Right lobe of liver (tissue), 4 donors: Measurements from ENCODE around the gene INSR.

Experiments
- CTCF ChIP-seq, 4 donors: fragments of 200-600 bp in 3 of 4; fragments of 450-650 bp in 1 of 4; IDR thresholded peaks; one replicate each; pipeline versions ENCODE4 v1.5.1 to v1.8.0; 2016 to 2022; ENCODE audit warnings: antibody characterized with exemption in 4 of 4, mild to moderate bottlenecking in 2 of 4
- POLR2A ChIP-seq: fragments of 450-650 bp; IDR thresholded peaks from one replicate; pipeline ENCODE4 v1.6.1; 2017; ENCODE audit warnings: antibody characterized with exemption, mild to moderate bottlenecking
- donor health status: DM: no; HTN: no; CAD: no.
- donor health status: DM: no; HTN: no; CAD: no.
- donor health status: DM: no; HTN: yes; CAD: no.

- TF ChIP-seq CTCF (IDR thresholded peaks at IDR 0.05): no peak
- TF ChIP-seq POLR2A: no peak
These were observed 105.2 kb downstream of the INSR start for GRCh38 chr19:7188698-7189629.
